Activated CD8-positive, alpha-beta memory T cell treated with anti-CD3 and anti-CD28 coated beads, Interleukin-2, amount 50 U/mL, for 1 hour (primary cell): Measurements from ENCODE around the gene RERE.

Source experiments
- DNase-seq: peaks from one replicate; pipeline ENCODE4 v3.0.0-alpha.2; 2020; ENCODE audit errors: extremely low read depth

The RERE gene

GRCh38 chr1:8352471-8352845 lies 465.0 kb downstream of the RERE start:
- no peak for DNase-seq

GRCh38 chr1:8351693-8352470 lies 465.6 kb downstream of the RERE start:
- DNase-seq: no peak

DNA sequence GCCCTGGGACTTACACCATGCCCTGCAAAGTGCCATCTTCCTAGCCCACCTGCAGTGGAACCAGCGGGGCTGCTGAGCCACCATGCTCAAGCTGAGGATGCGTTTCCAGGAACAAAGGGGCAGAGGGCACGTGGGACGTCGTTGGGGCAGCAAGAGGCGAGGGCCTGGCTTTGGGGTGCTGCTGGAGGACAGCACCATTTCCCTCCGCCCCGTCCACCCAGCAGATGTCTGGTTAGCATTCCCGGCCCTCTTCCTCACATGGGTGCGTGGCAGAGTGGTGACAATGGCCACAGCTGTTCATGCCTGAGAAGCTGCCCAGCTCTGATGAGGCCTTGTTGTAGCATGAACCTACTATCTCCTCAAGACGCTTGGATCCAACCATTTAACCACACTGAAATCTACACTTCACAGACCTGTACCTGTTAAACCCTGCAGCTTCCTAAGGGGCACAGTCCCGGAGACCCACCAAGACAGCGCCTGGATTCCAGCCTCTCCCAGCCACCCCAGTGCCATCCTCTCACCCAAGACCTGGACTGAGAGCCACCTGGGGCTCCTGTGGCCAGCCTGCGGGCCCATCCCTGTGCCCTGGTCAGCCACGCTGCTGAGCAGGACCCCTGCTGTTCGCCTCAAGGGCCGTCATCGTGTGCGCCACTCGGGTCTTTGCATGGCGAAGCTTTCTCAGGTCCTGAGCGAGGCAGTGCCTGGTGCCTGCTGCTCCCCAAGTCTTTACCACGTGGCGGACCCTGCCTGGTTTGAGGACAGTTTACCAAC lies 466.3 kb downstream of the RERE start:
- DNase-seq: no peak

DNA sequence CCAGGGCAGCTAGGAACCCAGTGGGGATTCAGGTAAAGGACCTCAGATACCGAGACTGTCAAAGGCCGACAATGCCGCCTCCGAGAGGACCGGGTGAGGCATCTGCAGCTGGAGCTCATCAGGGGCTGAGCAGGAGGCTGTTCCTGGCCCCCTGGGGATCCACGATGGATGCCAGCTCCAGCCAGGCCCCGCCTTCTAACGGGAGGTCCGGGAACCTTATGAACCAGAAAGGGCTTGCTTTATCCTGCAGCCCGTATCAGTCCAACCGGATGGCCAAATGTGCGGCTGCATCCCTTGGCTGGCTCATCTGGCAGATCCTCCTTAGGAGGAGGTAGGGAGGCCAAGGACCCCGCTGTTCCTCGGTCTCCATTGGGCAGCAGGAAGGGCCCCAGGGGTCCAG lies 467.5 kb downstream of the RERE start:
- no peak for DNase-seq

DNA sequence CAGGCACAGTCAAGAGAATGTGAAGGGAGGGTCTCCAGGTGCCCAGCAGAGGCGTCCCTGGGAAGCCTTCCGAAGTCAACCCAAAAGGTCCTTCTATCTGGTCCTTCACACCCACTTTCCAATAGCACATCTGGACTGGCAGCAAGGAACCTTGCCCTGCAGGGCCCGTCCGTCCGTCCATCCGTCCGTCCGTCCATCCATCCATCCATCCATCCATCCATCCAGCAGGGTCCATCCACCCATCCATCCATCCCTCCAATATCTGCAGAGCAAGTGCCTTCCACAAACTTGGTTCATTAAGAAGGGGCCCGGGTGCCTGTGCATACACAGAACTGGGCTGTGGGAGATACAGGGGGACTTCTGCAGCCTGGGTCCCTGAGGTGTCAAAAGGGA lies 468.0 kb downstream of the RERE start:
- no peak for DNase-seq

DNA sequence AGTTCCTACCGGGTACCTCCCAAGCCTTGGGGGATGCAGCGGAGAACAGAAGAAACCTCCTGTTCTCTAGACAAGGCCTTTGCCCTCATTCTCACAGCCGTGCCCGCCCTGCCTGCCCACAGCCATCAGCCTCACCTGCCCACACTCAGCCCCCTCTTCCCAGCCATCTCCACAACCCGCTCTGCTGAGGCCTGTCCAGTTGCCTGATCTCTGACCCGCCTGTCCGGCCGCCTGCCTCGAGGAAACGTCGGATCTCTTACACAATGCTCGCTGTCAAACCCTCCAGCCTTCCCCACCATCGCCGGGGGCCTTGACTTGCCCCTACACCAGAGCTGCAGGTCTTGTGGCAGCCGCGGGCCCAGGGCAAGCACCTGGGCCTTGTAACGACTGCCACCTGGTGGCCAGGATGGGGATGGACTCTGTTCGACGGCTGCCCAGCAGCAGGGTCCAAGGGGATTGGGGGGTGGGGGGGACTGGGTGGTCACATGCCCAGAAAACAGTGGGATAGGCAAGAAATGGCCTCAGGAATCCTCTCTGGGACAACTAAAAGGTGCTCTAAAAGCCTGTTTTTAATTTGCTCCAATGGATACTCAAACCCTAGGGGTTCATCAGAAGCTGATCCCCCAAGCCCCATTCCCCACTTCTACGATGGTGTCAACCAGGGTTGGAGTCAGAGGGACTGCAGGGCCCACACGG lies 468.5 kb downstream of the RERE start:
- DNase-seq: peak; percentile 26

- no peak for DNase-seq
These were observed 469.2 kb downstream of the RERE start for GRCh38 chr1:8348047-8348776.

DNA sequence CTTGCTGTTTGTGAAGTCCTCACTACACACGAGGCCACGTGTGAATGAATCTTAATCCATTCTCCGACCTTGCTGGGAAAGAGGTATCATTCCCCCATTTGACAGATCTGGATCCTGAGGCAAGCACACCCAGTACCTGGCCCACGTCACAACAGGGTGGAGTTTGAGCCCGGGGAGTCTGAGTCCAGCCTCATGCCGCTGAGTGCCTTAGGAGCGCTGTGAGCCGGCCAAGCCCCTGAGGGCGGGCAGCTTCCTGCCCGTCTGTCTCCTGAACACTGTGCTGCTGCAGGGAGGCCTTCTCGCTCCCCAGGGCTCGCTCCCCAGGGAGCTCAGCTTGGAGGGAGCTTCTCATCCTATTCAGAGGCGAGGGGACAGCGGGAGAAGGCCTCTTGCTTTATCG lies 469.8 kb downstream of the RERE start:
- DNase-seq: no peak

DNA sequence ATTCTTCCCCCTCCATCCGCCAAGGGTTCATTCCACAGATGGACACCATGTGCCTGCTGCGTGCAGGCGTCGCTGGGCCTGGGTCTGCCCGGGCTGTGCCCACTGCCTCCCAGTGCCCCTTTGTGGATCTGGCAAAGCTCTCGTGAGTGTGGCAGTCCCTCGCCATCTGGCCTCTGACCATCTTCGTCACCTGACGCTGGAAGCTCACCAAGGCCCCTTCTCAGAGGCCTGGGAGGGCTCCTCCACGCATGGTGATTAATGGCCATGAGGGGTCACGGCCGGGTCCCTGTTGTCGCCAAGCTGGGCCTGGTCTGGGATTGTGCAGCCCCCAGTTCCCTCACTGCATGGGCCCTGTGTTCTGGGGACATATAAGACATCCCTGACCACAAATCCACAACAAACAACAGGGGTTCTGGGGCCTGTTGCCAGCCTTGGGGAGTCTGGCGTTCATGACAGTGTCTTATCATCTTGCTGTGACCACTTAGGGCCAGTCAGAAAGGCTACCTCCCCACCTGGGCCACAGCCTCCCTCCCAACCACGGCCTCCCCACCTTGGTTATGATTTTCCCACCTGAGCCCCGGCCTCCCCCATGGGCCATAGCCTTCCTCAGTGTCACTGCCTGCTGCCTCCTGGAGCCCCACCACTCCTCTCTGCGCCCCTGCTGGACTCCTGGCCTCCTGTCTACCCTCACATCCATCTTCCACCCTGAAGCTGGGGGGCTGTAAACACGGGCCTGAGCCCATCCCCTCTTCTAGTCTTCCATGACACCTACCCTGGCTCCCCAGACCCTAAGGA lies 471.6 kb downstream of the RERE start:
- DNase-seq: no peak

DNA sequence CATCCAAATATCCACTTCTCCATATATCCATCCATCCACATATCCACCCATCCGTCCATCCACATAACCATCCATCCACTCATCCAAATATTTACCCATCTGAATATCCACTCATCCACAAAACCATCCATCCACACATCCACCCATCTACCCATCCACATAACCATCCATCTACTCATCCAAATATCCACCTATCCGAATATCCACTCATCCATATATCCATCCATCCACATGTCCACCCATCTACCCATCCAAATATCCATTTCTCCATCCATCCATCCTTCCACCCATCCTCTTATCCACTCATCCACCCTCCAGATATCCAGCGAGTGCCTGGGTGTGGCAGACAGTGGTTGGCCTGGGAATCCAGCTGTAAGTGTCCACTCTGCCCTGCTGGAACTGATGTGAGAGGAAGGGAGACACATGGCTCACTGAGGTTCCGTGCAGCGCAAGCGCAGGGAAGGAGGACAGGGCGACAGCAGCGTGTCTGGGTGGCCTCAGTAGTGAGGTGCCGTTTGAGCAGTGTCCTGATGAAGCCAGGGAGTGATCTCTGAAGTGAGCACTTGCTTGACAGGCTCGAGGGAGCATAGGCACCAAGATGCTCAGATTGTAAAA lies 472.4 kb downstream of the RERE start:
- no peak for DNase-seq

DNA sequence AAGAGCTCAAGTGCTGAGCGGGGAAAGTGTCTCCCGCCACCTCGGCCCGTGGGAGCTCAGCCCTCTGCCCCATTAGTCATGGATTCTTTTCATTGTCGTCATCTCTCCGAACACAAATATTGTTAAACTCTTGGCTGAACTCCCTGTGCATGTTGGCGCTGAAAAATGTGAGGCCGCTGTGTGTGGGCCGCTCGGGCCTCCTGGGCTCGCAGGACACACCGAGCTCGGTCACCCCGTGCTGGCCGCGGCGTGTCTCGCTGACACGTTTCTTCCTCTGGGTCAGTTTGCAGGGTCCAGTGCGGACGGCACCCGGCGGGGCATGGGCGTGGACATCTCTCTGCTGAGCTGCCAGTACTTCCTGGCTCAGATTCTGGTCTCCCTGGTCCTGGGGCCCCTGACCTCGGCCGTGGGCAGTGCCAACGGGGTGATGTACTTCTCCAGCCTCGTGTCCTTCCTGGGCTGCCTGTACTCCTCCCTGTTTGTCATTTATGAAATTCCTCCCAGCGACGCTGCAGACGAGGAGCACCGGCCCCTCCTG lies 473.9 kb downstream of the RERE start:
- no peak for DNase-seq

DNA sequence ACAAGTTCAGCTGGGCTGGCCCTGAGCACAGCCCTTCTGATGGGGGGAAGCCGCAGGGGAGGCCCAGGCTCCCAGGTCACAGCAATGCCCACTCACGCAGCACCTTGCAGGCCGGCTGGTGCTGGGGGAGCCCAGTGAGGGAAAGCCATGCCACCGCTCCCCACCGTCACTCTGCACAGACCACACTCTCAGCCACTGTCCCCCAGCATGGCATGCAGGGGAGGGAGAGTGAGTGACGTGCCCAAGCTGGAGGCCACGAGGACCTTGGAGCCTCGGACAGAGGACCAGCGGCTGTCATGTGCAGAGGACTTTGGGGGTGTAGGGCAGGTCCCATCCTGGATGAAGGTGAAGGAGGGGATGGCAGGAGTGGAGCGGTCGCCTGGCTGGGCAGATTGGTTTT lies 474.4 kb downstream of the RERE start:
- no peak for DNase-seq

DNA sequence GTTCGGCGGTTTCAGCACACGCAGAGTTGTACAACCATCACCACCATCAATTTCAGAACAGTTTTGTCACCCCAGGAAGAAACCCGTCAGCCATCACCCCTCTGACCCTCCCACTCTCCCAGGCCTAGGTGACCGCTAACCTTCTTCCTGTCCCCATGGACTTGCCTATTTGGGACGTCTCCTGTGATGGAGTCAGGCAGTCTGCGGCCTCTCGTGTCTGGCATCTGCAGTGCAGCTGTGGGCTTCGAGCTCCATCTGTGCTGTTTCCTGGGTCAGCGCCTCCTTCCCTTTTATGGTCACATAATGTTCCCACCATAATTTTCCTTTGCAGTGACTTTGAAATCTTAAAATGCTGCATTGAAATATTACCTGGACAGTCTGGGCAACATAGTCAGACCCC lies 475.1 kb downstream of the RERE start:
- no peak for DNase-seq

DNA sequence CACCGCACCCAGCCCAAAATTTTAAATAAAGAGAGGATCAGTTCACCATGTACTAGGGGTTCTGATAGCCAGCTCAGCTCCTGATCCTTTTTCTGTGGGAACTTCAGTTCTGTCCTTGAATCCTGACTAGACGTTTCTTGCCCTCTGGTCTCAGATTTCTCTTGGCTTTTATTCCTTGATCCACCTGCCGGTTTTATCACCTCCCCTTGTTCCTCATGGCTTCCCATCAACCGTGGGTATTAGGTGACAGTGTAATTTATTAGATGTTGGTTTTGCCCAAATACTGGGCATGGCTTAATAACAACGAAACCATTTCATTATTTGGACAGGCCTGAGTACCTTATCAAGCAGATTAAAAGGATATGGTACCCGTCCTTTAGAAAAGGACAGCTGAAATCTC lies 477.0 kb downstream of the RERE start:
- no peak for DNase-seq

DNA sequence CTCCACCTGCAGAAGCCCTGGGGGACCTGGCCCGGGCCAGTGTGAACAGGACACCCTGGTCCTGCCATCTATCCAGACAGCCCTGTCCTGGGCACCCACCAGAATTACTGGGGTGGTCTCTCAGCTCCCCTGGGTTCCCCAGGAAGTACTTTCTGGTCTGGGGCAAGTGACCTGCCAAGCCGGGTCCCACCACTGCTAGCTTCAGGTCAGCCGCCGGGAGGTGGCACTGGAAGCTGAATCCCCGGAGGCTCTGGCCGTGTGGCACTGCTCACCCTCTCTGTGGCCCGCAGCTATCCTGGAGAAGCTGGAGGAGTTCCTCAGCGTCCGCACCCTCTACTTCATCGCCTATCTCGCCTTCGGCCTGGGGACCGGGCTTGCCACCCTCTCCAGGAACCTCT lies 478.2 kb downstream of the RERE start:
- DNase-seq: no peak

DNA sequence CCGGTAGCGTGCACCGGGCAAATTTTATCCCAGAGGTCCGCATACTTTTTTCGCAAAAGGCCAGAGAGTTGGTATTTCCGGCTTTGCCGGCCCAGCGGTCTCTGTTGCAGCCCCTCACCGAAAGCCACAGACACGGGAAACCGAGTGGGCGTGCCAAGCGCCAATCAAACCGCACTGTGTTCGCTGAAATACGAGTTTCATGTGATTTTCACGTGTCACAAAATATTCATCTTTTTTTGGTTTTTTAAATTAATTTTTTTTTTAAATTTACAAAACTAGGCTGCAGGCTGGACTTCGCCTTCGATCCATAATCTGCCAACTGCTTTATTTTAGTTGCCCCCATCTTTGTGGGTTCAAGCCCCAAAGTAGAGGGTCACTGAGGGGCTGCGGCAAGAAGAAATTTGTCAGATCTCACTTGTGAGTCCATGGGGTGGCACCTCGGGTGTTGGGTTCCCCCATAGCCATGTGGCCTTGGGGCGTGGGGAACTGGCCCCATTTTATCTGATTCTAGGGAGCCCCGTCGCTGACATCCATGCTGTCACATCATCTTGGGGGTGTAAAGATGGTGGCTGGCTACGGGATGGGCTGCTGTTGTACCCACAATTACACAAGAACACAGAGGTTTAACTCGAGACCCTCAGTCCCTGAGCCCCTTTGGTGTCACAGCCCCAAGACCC lies 478.8 kb downstream of the RERE start:
- DNase-seq: no peak

DNA sequence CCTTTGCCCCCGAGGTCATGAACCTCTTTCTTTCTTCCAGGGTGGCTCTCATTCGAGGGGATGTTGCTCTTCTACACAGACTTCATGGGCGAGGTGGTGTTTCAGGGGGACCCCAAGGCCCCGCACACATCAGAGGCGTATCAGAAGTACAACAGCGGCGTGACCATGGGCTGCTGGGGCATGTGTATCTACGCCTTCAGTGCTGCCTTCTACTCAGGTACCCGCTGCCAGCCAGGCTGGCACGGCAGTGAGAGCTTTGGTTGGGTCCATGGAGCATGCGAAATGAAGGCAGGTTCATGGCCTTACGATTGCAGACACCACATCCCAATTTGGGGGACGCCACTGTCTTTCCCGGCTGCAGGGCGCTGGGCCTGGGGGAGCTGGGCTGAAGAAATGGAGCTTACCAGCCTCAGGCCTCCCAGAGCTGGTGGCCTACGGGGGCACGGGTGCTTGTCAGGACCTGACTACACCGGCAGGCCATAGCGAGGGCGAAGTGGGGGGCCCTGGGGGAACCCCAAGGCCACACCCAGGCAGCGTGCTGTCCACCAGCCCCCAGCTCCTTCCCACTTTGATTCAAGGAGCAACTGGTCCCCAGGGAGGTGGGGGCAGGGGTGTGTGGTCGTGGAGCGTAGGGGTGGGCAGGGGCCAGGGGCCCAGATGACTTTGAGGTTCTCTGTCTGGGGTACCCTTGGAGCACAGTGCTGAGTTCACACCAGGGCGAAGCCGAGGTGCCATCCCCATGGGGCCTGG lies 479.5 kb downstream of the RERE start:
- no peak for DNase-seq

GRCh38 chr1:8335246-8335645 lies 482.2 kb downstream of the RERE start:
- DNase-seq: no peak

GRCh38 chr1:8334106-8334851 lies 483.2 kb downstream of the RERE start:
- DNase-seq: no peak
